Measurements from ENCODE around the gene NCOA6. TPM values are rescaled to one million over a fixed set of nuclear protein-coding genes. Genes with fewer than 3 reads are reported as not detected.

The NCOA6 gene
- total RNA-seq, 1 donor from 2014 or later: 45.6 TPM

- no peak for DNase-seq
- no peak overlapping the region for H3K4me3 Mint-ChIP-seq (ENCODE audit: unreplicated experiment)
- H3K27ac Mint-ChIP-seq (ENCODE audit: unreplicated experiment): no peak overlapping the region
- no peaks in the 10 kb centered on the region for H3K9me3 Mint-ChIP-seq (ENCODE audit: unreplicated experiment)
- H3K27me3 Mint-ChIP-seq (ENCODE audit: unreplicated experiment): no peaks in the 10 kb centered on the region
- H3K36me3 Mint-ChIP-seq (ENCODE audit: unreplicated experiment): peaks cover 16% of the 10 kb centered on the region
- no peaks in the 10 kb centered on the region for H3K4me1 Mint-ChIP-seq (ENCODE audit: low read depth, unreplicated experiment)
- TF ChIP-seq CTCF (IDR thresholded peaks at IDR 0.05; ENCODE audit: partially characterized antibody, unreplicated experiment): no peak
These were observed 80.6 kb downstream of the NCOA6 start for GRCh38 chr20:34744847-34745246.

- no peak for DNase-seq
- Mint-ChIP-seq H3K4me3 (ENCODE audit: unreplicated experiment) (no peak overlapping the region), H3K27ac (ENCODE audit: unreplicated experiment) (no peak overlapping the region), H3K9me3 (ENCODE audit: unreplicated experiment) (no peaks in the 10 kb centered on the region), H3K27me3 (ENCODE audit: unreplicated experiment) (no peaks in the 10 kb centered on the region), H3K36me3 (ENCODE audit: unreplicated experiment) (peaks cover 16% of the 10 kb centered on the region), H3K4me1 (ENCODE audit: low read depth, unreplicated experiment) (no peaks in the 10 kb centered on the region)
- no peak for TF ChIP-seq CTCF (IDR thresholded peaks at IDR 0.05; ENCODE audit: partially characterized antibody, unreplicated experiment)
These were observed 81.1 kb downstream of the NCOA6 start for GRCh38 chr20:34744340-34744739.

- Mint-ChIP-seq H3K27me3 (ENCODE audit: unreplicated experiment) (no peaks in the 10 kb centered on the region), H3K4me1 (ENCODE audit: low read depth, unreplicated experiment) (no peaks in the 10 kb centered on the region), H3K36me3 (ENCODE audit: unreplicated experiment) (peaks cover 16% of the 10 kb centered on the region), H3K4me3 (ENCODE audit: unreplicated experiment) (no peak overlapping the region), H3K27ac (ENCODE audit: unreplicated experiment) (no peak overlapping the region), H3K9me3 (ENCODE audit: unreplicated experiment) (no peaks in the 10 kb centered on the region)
- DNase-seq: no peak
- TF ChIP-seq CTCF (IDR thresholded peaks at IDR 0.05; ENCODE audit: partially characterized antibody, unreplicated experiment): no peak
These were observed 82.4 kb downstream of the NCOA6 start for GRCh38 chr20:34743039-34743438.

- Mint-ChIP-seq H3K36me3 (ENCODE audit: unreplicated experiment) (peaks cover 7% of the 10 kb centered on the region), H3K27me3 (ENCODE audit: unreplicated experiment) (peaks cover 2% of the 10 kb centered on the region), H3K4me3 (ENCODE audit: unreplicated experiment) (no peak overlapping the region), H3K4me1 (ENCODE audit: low read depth, unreplicated experiment) (no peaks in the 10 kb centered on the region), H3K27ac (ENCODE audit: unreplicated experiment) (no peak overlapping the region), H3K9me3 (ENCODE audit: unreplicated experiment) (no peaks in the 10 kb centered on the region)
- DNase-seq: no peak
- TF ChIP-seq CTCF (IDR thresholded peaks at IDR 0.05; ENCODE audit: partially characterized antibody, unreplicated experiment): no peak
These were observed 89.2 kb downstream of the NCOA6 start for GRCh38 chr20:34736106-34736735.

- no peaks in the 10 kb centered on the region for H3K36me3 Mint-ChIP-seq (ENCODE audit: unreplicated experiment)
- no peaks in the 10 kb centered on the region for H3K9me3 Mint-ChIP-seq (ENCODE audit: unreplicated experiment)
- no peak overlapping the region for H3K4me3 Mint-ChIP-seq (ENCODE audit: unreplicated experiment)
- TF ChIP-seq CTCF (IDR thresholded peaks at IDR 0.05; ENCODE audit: partially characterized antibody, unreplicated experiment): no peak
- H3K27me3 Mint-ChIP-seq (ENCODE audit: unreplicated experiment): peaks cover 2% of the 10 kb centered on the region
- H3K4me1 Mint-ChIP-seq (ENCODE audit: low read depth, unreplicated experiment): no peaks in the 10 kb centered on the region
- no peak overlapping the region for H3K27ac Mint-ChIP-seq (ENCODE audit: unreplicated experiment)
- no peak for DNase-seq
These were observed 92.9 kb downstream of the NCOA6 start for GRCh38 chr20:34732523-34732922.
